HCT116 (cell line): Measurements from ENCODE around the gene ARHGAP45. TPM values are rescaled to one million over a fixed set of nuclear protein-coding genes. Genes with fewer than 3 reads are reported as not detected.

Experiments used
- ATAC-seq: fragments of 200-7000 bp; cut with Tn5 transposase; 2 replicates; pipeline ENCODE4 v1.9.1; 2020; ENCODE audit warnings: mild to moderate bottlenecking, moderate library complexity
- BruUV-seq: library from RNA; stranded (reverse); fragments of 400-500 nt; replicated peaks from 2 replicates; lab custom pipeline; 2021; lab: Mats Ljungman, UMichigan
- CTCF ChIA-PET: fragments of 300-600 bp; sonication (Branson Sonifier 250); formaldehyde crosslinking; loops from one replicate; lab custom pipeline; 2021; ENCODE audit warnings: antibody characterized with exemption; lab: Charles Lee
- POLR2A ChIA-PET: fragments of 300-600, 350-600 bp; sonication (Branson Sonifier 250); formaldehyde crosslinking; loops from one replicate; lab custom pipeline; 2021; ENCODE audit warnings: antibody characterized with exemption; lab: Charles Lee
- RAD21 ChIA-PET, 2 experiments: fragments of 300-600 bp; sonication (Branson Sonifier 250); formaldehyde crosslinking; loops; one replicate each; lab custom pipeline; 2023; ENCODE audit warnings: low total read pairs in 2 of 2; ENCODE audit not compliant: uncharacterized antibody in 2 of 2, unreplicated experiment in 2 of 2, low non-redundant PET in 1 of 2; lab: Charles Lee
- DNase-seq: peaks from one replicate; pipeline ENCODE4 v3.0.0-alpha.2; 2010; ENCODE audit warnings: low read depth, low spot score
- H2AFZ ChIP-seq: fragments of 200-600 bp; shearing (Covaris generic), sonication (generic); 2 replicates; pipeline ENCODE4 v1.6.1; 2017; ENCODE audit warnings: low read depth, mixed run types, mixed read lengths, antibody characterized with exemption, low read length; ENCODE audit not compliant: poor library complexity, severe bottlenecking
- H3K27ac ChIP-seq: 2 replicates; pipeline ENCODE4 v1.5.1; 2012; ENCODE audit warnings: low read depth, low read length
- H3K27me3 ChIP-seq: fragments of 200-600 bp; sonication (generic); 2 replicates; pipeline ENCODE4 v1.6.1; 2016; ENCODE audit warnings: mixed run types, low read length, mixed read lengths; ENCODE audit not compliant: insufficient read depth
- H3K36me3 ChIP-seq, 2 experiments: fragments of 200-500 bp in 1 of 2; fragments of 200-600 bp in 1 of 2; sonication (Bioruptor generic) in 1 of 2; sonication (generic) in 1 of 2; 2 replicates each; pipeline versions ENCODE4 v1.5.1 to v1.6.1; 2014 to 2016; ENCODE audit warnings: low read length in 2 of 2, inconsistent platforms in 1 of 2, mixed read lengths in 1 of 2, mixed run types in 1 of 2; ENCODE audit not compliant: insufficient read depth in 2 of 2, control insufficient read depth in 1 of 2
- H3K4me1 ChIP-seq, 2 experiments: fragments of 200-600 bp in 1 of 2; sonication (generic) in 1 of 2; 2 replicates each; pipeline versions ENCODE4 v1.5.1 to v1.6.1; 2012 to 2017; ENCODE audit warnings: low read length in 2 of 2, inconsistent platforms in 1 of 2, mild to moderate bottlenecking in 1 of 2, mixed read lengths in 1 of 2, mixed run types in 1 of 2, moderate library complexity in 1 of 2; ENCODE audit not compliant: insufficient read depth in 2 of 2, control insufficient read depth in 1 of 2
- H3K4me2 ChIP-seq: fragments of 200-600 bp; sonication (generic); 2 replicates; pipeline ENCODE4 v1.6.1; 2017; ENCODE audit warnings: mixed run types, low read length, mixed read lengths
- H3K4me3 ChIP-seq, 2 experiments: fragments of 200-600 bp in 1 of 2; sonication (generic) in 1 of 2; replicated peaks in 1 of 2; 2 replicates each; pipeline ENCODE4 v1.5.1; 2011 to 2016; ENCODE audit warnings: low read length in 2 of 2, control low read depth in 1 of 2, low read depth in 1 of 2, mild to moderate bottlenecking in 1 of 2, mixed read lengths in 1 of 2, mixed run types in 1 of 2
- H3K79me2 ChIP-seq: fragments of 200-600 bp; sonication (generic); 2 replicates; pipeline ENCODE4 v1.6.1; 2017; ENCODE audit warnings: mild to moderate bottlenecking, mixed run types, low read length, moderate library complexity, mixed read lengths; ENCODE audit not compliant: insufficient read depth
- H3K9ac ChIP-seq: fragments of 200-600 bp; sonication (generic); 2 replicates; pipeline ENCODE4 v1.6.1; 2016; ENCODE audit warnings: low read length, mixed read lengths
- H3K9me2 ChIP-seq: fragments of 200-600 bp; sonication (generic), shearing (Covaris generic); 2 replicates; pipeline ENCODE4 v1.6.1; 2017; ENCODE audit warnings: mixed run types, mild to moderate bottlenecking, moderate library complexity; ENCODE audit not compliant: insufficient read depth
- H3K9me3 ChIP-seq, 2 experiments: fragments of 200-500 bp in 1 of 2; fragments of 200-600 bp in 1 of 2; sonication (Bioruptor generic) in 1 of 2; sonication (generic) in 1 of 2; 2 replicates each; pipeline ENCODE4 v1.6.1; 2014 to 2017; ENCODE audit warnings: low read length in 2 of 2, mixed read lengths in 2 of 2, inconsistent platforms in 1 of 2, low read depth in 1 of 2, mild to moderate bottlenecking in 1 of 2, mixed run types in 1 of 2, moderate library complexity in 1 of 2; ENCODE audit not compliant: control insufficient read depth in 1 of 2, insufficient read depth in 1 of 2
- H4K20me1 ChIP-seq: fragments of 200-600 bp; sonication (generic), shearing (Covaris generic); 2 replicates; pipeline ENCODE4 v1.6.1; 2017; ENCODE audit warnings: mixed run types, mild to moderate bottlenecking, moderate library complexity; ENCODE audit not compliant: insufficient read depth
- CBX3 ChIP-seq: IDR thresholded peaks from 2 replicates; pipeline ENCODE4 v1.6.1; 2012; ENCODE audit warnings: low read depth
- CEBPB ChIP-seq: IDR thresholded peaks from 2 replicates; pipeline ENCODE4 v1.6.1; 2012; ENCODE audit warnings: low read depth
- EGR1 ChIP-seq: IDR thresholded peaks from 2 replicates; pipeline ENCODE4 v1.6.1; 2012; ENCODE audit warnings: low read depth
- EZH2 ChIP-seq: fragments of 200-600 bp; sonication (generic); IDR thresholded peaks from 2 replicates; pipeline ENCODE4 v1.6.1; 2017; ENCODE audit warnings: antibody characterized with exemption, mixed run types
- FOSL1 ChIP-seq: IDR thresholded peaks from 2 replicates; pipeline ENCODE4 v1.6.1; 2012; ENCODE audit warnings: low read depth
- JUND ChIP-seq: IDR thresholded peaks from 2 replicates; pipeline ENCODE4 v1.6.1; 2012
- POLR2AphosphoS5 ChIP-seq: IDR thresholded peaks from 2 replicates; pipeline ENCODE4 v1.6.1; 2011; ENCODE audit warnings: mild to moderate bottlenecking, low read depth, low read length, moderate library complexity
- RAD21 ChIP-seq: IDR thresholded peaks from 2 replicates; pipeline ENCODE4 v1.6.1; 2012; ENCODE audit warnings: low read depth, mild to moderate bottlenecking
- SIN3A ChIP-seq: IDR thresholded peaks from 2 replicates; pipeline ENCODE4 v1.6.1; 2012; ENCODE audit warnings: low read depth
- SP1 ChIP-seq: IDR thresholded peaks from 2 replicates; pipeline ENCODE4 v1.6.1; 2012; ENCODE audit warnings: low read depth
- SRF ChIP-seq: IDR thresholded peaks from 2 replicates; pipeline ENCODE4 v1.6.1; 2012; ENCODE audit warnings: low read depth
- TCF7L2 ChIP-seq: IDR thresholded peaks from 2 replicates; pipeline ENCODE4 v1.7.0; 2011; ENCODE audit warnings: borderline replicate concordance, inconsistent platforms; ENCODE audit not compliant: insufficient read depth, insufficient read length; ENCODE audit errors: extremely low read depth
- ZFX ChIP-seq: fragments of 450-650 bp; IDR thresholded peaks from 2 replicates; pipeline ENCODE4 v1.6.1; 2017
- intact Hi-C: fragments of 100-400 bp; cut with micrococcal nuclease; formaldehyde crosslinking; loops from 2 replicates; pipeline ENCODE4 v1.10.0; 2022
- total RNA-seq: library from RNA; stranded (reverse); gene quantifications from one replicate; pipeline ENCODE4 v1.2.1, GENCODE V29; 2021; ENCODE audit not compliant: unreplicated experiment
- TF ChIP-seq, protein P1 (sequence below), 3 experiments: fragments of 200-600 bp in 1 of 3; sonication (generic) in 1 of 3; IDR thresholded peaks in 2 of 3; conservative IDR thresholded peaks in 1 of 3; 2 replicates each; pipeline ENCODE4 v1.5.1; 2012 to 2017; ENCODE audit warnings: low read depth in 2 of 3, low read length in 2 of 3, antibody characterized with exemption in 1 of 3, borderline replicate concordance in 1 of 3, control low read depth in 1 of 3, mild to moderate bottlenecking in 1 of 3, mixed read lengths in 1 of 3, mixed run types in 1 of 3, moderate library complexity in 1 of 3; ENCODE audit not compliant: insufficient read depth in 1 of 3
- TF ChIP-seq, protein P2 (sequence below): IDR thresholded peaks from 2 replicates; pipeline ENCODE4 v1.6.1; 2012
- TF ChIP-seq, protein P3 (sequence below): IDR thresholded peaks from 2 replicates; pipeline ENCODE4 v1.6.1; 2011; ENCODE audit warnings: mild to moderate bottlenecking, low read length, moderate library complexity; ENCODE audit not compliant: insufficient replicate concordance; ENCODE audit errors: extremely low read depth
- TF ChIP-seq, protein P4 (sequence below): IDR thresholded peaks from 2 replicates; pipeline ENCODE4 v1.6.1; 2012

ARHGAP45 gene
- total RNA-seq, 1 experiment from 2014 or later = 30.4 TPM

DNA sequence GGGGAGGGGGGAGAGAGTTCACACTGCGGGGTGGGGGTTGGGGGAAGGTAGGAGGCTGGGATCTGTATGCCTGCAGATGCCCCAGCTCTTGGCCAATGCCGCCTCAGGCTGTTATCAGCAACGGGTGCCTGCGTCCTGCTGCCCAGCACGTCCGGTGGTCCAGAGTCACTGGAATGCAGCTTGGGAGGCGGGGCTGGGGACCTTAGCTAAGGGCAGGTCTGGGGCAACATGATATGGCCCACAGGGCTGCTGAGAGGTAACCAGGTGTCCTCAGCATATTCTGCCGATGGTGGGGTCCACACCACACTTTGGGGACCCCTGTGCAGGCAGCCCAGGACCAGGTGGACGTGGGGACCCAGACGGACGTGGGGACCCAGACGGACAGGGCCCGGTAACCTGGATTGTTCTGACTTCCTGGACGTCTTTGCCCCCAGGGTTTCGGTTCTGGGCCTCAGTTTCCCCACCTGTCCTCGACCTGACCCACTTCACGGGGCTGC is 668 bp upstream of the ARHGAP45 start (continued):
- no peak for TF ChIP-seq CEBPB
- no peak for TF ChIP-seq POLR2AphosphoS5
- TF ChIP-seq RAD21 = no peak
- TF ChIP-seq, protein P1, sequence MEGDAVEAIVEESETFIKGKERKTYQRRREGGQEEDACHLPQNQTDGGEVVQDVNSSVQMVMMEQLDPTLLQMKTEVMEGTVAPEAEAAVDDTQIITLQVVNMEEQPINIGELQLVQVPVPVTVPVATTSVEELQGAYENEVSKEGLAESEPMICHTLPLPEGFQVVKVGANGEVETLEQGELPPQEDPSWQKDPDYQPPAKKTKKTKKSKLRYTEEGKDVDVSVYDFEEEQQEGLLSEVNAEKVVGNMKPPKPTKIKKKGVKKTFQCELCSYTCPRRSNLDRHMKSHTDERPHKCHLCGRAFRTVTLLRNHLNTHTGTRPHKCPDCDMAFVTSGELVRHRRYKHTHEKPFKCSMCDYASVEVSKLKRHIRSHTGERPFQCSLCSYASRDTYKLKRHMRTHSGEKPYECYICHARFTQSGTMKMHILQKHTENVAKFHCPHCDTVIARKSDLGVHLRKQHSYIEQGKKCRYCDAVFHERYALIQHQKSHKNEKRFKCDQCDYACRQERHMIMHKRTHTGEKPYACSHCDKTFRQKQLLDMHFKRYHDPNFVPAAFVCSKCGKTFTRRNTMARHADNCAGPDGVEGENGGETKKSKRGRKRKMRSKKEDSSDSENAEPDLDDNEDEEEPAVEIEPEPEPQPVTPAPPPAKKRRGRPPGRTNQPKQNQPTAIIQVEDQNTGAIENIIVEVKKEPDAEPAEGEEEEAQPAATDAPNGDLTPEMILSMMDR (IDR thresholded peaks at IDR 0.05 in 2 of 3, conservative IDR thresholded peaks at IDR 0.05 in 1 of 3; ENCODE audit: borderline replicate concordance in 1 of 3, insufficient read depth in 1 of 3, low read depth in 2 of 3, low read length in 2 of 3) = no peak
- no peak for TF ChIP-seq EGR1
- TF ChIP-seq FOSL1 = no peak

DNA sequence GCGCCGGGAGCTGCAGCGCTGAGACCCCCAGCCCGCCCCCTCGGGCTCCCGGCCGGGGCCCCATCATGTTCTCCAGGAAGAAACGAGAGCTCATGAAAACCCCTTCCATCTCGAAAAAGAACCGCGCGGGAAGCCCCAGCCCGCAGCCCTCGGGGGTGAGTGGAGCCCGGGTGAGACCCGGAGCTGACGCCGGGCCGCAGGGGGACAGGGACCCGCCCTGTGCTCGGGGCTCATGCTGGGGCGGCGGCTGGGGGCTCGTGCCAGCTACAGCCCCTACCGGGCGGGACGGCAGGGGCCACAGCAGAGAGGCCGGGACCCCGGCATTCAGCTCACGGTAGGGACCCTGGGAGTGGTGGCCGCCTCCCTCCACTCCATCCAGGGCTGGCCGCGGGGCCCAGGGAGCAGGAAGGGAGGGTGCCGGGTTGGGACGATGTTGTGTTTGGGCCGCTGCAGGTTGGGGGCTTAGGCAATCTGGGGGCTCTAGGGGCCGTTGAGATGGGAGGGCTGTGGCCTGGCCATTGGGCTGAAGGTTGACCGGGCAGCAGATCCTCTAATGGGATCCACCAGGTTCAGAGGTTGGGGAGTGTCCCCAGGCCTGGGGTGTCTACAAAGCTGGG is 482 bp downstream of the ARHGAP45 start:
- no peak for TF ChIP-seq SIN3A
- TF ChIP-seq CBX3 = no peak
- TF ChIP-seq SP1 = no peak
- TF ChIP-seq, protein P2, sequence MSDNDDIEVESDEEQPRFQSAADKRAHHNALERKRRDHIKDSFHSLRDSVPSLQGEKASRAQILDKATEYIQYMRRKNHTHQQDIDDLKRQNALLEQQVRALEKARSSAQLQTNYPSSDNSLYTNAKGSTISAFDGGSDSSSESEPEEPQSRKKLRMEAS = no peak
- TF ChIP-seq SRF = no peak
- TF ChIP-seq, protein P3, sequence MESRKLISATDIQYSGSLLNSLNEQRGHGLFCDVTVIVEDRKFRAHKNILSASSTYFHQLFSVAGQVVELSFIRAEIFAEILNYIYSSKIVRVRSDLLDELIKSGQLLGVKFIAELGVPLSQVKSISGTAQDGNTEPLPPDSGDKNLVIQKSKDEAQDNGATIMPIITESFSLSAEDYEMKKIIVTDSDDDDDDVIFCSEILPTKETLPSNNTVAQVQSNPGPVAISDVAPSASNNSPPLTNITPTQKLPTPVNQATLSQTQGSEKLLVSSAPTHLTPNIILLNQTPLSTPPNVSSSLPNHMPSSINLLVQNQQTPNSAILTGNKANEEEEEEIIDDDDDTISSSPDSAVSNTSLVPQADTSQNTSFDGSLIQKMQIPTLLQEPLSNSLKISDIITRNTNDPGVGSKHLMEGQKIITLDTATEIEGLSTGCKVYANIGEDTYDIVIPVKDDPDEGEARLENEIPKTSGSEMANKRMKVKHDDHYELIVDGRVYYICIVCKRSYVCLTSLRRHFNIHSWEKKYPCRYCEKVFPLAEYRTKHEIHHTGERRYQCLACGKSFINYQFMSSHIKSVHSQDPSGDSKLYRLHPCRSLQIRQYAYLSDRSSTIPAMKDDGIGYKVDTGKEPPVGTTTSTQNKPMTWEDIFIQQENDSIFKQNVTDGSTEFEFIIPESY = no peak
- TF ChIP-seq CEBPB = no peak
- no peak for TF ChIP-seq POLR2AphosphoS5
- TF ChIP-seq, protein P4, sequence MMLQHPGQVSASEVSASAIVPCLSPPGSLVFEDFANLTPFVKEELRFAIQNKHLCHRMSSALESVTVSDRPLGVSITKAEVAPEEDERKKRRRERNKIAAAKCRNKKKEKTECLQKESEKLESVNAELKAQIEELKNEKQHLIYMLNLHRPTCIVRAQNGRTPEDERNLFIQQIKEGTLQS = no peak
- no peak for TF ChIP-seq FOSL1
- TF ChIP-seq RAD21 = no peak
- TF ChIP-seq TCF7L2 = no peak
- TF ChIP-seq, protein P1 (IDR thresholded peaks at IDR 0.05 in 2 of 3, conservative IDR thresholded peaks at IDR 0.05 in 1 of 3; ENCODE audit: borderline replicate concordance in 1 of 3, insufficient read depth in 1 of 3, low read depth in 2 of 3, low read length in 2 of 3) = no peak
- no peak for TF ChIP-seq ZFX
- TF ChIP-seq EZH2 = no peak
- no peak for TF ChIP-seq JUND
- CTCF ChIA-PET = interaction anchor here (1.3 kb wide), 1 partner anchor 24 kb away, joined by 3 read pairs; no protein-coding TSS in a partner anchor
- peaks cover 34 to 68% of the 10 kb centered on the region in 2 experiments for H3K4me1 ChIP-seq
- H3K9ac ChIP-seq = peak overlapping the region; percentile 92
- no peaks in the 10 kb centered on the region for H3K9me3 ChIP-seq
- no peaks in the 10 kb centered on the region for H3K9me2 ChIP-seq
- no peaks in the 10 kb centered on the region for H4K20me1 ChIP-seq
- H3K4me3 ChIP-seq = peak overlapping the region; percentile 64 to 78
- BruUV-seq = no TSS peak
- intact Hi-C loops = no loop called here
- H3K79me2 ChIP-seq = peaks cover 26% of the 10 kb centered on the region; the same call in 1 of the 2 replicates
- peak overlapping the region; percentile 94 for H3K4me2 ChIP-seq
- ATAC-seq (no peak), DNase-seq (no peak)
- peak overlapping the region; percentile 100 for H3K27ac ChIP-seq
- H3K27me3 ChIP-seq = no peaks in the 10 kb centered on the region
- RAD21 ChIA-PET = no interaction called here
- POLR2A ChIA-PET = interaction anchor here (2.0 to 2.3 kb wide), 2 partner anchors 15 to 46 kb away, joined by 6 to 7 read pairs; partner anchors contain the start of gene RNU6-2
- H3K36me3 ChIP-seq = 0 out of 4 replicates have a peak, but pooled peaks cover 0 to 3% of the 10 kb centered on the region in 2 experiments
- H2AFZ ChIP-seq = no peak overlapping the region
